Keratinocyte (primary cell): ENCODE data around the gene CEP85.

Source experiments
- CTCF ChIP-seq, 3 experiments: IDR thresholded peaks in 1 of 3; conservative IDR thresholded peaks in 1 of 3; optimal IDR thresholded peaks in 1 of 3; 2 replicates in 2 of 3; 3 replicates in 1 of 3; pipeline versions ENCODE3 to v1.5.1; 2011; ENCODE audit warnings: low read length in 3 of 3, mild to moderate bottlenecking in 3 of 3, moderate library complexity in 2 of 3, control low read depth in 1 of 3, inconsistent platforms in 1 of 3; ENCODE audit not compliant: insufficient read depth in 2 of 3; ENCODE audit errors: extremely low read depth in 1 of 3
- EZH2 ChIP-seq: IDR thresholded peaks from one replicate; pipeline ENCODE4 v1.6.1; 2012; ENCODE audit warnings: inconsistent platforms, mild to moderate bottlenecking, low read length, moderate library complexity

- TF ChIP-seq CTCF (optimal IDR thresholded peaks at IDR 0.05 in 1 of 3, IDR thresholded peaks at IDR 0.05 in 1 of 3, conservative IDR thresholded peaks at IDR 0.05 in 1 of 3; ENCODE audit: extremely low read depth in 1 of 3, insufficient read depth in 2 of 3, low read length in 3 of 3) = no peak
- TF ChIP-seq EZH2 = no peak
These were observed 42.4 kb downstream of the CEP85 start for GRCh38 chr1:26276432-26276838.
